Smooth muscle cell (in vitro differentiated cells): ENCODE measurements around the gene STX16. TPM values are rescaled to one million over a fixed set of nuclear protein-coding genes. Genes with fewer than 3 reads are reported as not detected.

ENCODE experiments used
- DNase-seq: peaks from one replicate; lab custom pipeline; 2025; ENCODE audit not compliant: unreplicated experiment; lab: John Stamatoyannopoulos, UW
- H2AFZ ChIP-seq: fragments of 200-600 bp; sonication (generic); 2 replicates; pipeline ENCODE4 v1.6.0; 2016; ENCODE audit warnings: antibody characterized with exemption, low read depth, mild to moderate bottlenecking
- H3F3A ChIP-seq: fragments of 200-600 bp; sonication (generic); 2 replicates; pipeline ENCODE4 v1.6.0; 2017; ENCODE audit warnings: antibody characterized with exemption, low read depth
- H3K27ac ChIP-seq: fragments of 200-600 bp; sonication (generic); 2 replicates; pipeline ENCODE4 v1.5.1; 2016; ENCODE audit warnings: low read depth, mild to moderate bottlenecking
- H3K27me3 ChIP-seq: fragments of 200-600 bp; sonication (generic); 2 replicates; pipeline ENCODE4 v1.6.1; 2016; ENCODE audit warnings: low read depth, mild to moderate bottlenecking
- H3K36me3 ChIP-seq: fragments of 200-600 bp; sonication (generic); 2 replicates; pipeline ENCODE4 v1.5.1; 2016; ENCODE audit warnings: low read depth
- H3K4me1 ChIP-seq: fragments of 200-600 bp; sonication (generic); 2 replicates; pipeline ENCODE4 v1.5.1; 2016; ENCODE audit warnings: low read depth
- H3K4me2 ChIP-seq: fragments of 200-600 bp; sonication (generic); 2 replicates; pipeline ENCODE4 v1.6.0; 2016; ENCODE audit warnings: mild to moderate bottlenecking
- H3K4me3 ChIP-seq: fragments of 200-600 bp; sonication (generic); 2 replicates; pipeline ENCODE4 v1.5.1; 2016; ENCODE audit warnings: mild to moderate bottlenecking
- H3K79me2 ChIP-seq: fragments of 200-600 bp; sonication (generic); 2 replicates; pipeline ENCODE4 v1.6.0; 2016; ENCODE audit warnings: low read depth, mild to moderate bottlenecking
- H3K9ac ChIP-seq: fragments of 200-600 bp; sonication (generic); 2 replicates; pipeline ENCODE4 v1.6.0; 2016; ENCODE audit warnings: low read depth
- H3K9me3 ChIP-seq: fragments of 200-600 bp; sonication (generic); replicated peaks from 2 replicates; pipeline ENCODE4 v1.5.1; 2016; ENCODE audit warnings: low read depth
- H4K20me1 ChIP-seq: fragments of 200-600 bp; sonication (generic); 2 replicates; pipeline ENCODE4 v1.6.0; 2016; ENCODE audit warnings: low read depth
- WGBS: methylation state at CpG from one replicate; pipeline ENCODE4 v1.1.7; 2016; ENCODE audit warnings: low lambda C conversion rate; 5-methylcytosine and 5-hydroxymethylcytosine counted together
- polyA plus RNA-seq: library from polyadenylated mRNA; unstranded; fragments of >200 nt; fragmentation: Nextera tagmentation; extraction: Ambion mirVana; gene quantifications from 2 replicates; pipeline ENCODE4 v1.2.1, GENCODE V29; 2016
- total RNA-seq: library from RNA; depleted of rRNA; stranded (reverse); fragments of >200 nt; gene quantifications from 2 replicates; pipeline ENCODE4 v1.2.3, GENCODE V29; 2014
- TF ChIP-seq, protein P1 (sequence below): fragments of 200-600 bp; sonication (generic); IDR thresholded peaks from 2 replicates; pipeline ENCODE4 v1.5.1; 2017; ENCODE audit warnings: borderline replicate concordance, mild to moderate bottlenecking, antibody characterized with exemption; ENCODE audit not compliant: insufficient read depth, poor library complexity, severe bottlenecking

Gene STX16
- total and polyA plus RNA-seq, 2 experiments from 2014 or later: 22.5 to 35.8 TPM

DNA sequence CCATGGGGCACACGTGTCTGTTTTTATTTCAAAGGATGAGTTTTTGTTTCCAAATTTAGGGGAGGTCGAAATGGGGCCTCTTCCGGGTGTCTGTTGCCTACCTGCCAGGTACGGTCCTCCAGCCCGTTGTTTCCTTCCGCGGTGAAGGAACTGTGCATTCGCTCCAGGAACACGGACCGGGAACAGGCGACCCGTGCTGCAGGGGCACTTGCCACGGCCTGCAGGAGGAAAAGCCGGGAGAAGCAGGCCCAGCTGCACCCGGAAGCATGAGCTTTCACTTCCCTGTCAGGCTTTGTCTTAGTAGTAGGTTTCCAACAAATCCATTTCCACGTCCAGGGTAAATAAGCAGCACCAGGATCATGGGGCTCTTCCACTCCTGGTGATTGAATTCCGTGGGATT is 24.6 kb downstream of the STX16 start:
- no peak overlapping the region for H3K4me2 ChIP-seq
- TF ChIP-seq, protein P1, sequence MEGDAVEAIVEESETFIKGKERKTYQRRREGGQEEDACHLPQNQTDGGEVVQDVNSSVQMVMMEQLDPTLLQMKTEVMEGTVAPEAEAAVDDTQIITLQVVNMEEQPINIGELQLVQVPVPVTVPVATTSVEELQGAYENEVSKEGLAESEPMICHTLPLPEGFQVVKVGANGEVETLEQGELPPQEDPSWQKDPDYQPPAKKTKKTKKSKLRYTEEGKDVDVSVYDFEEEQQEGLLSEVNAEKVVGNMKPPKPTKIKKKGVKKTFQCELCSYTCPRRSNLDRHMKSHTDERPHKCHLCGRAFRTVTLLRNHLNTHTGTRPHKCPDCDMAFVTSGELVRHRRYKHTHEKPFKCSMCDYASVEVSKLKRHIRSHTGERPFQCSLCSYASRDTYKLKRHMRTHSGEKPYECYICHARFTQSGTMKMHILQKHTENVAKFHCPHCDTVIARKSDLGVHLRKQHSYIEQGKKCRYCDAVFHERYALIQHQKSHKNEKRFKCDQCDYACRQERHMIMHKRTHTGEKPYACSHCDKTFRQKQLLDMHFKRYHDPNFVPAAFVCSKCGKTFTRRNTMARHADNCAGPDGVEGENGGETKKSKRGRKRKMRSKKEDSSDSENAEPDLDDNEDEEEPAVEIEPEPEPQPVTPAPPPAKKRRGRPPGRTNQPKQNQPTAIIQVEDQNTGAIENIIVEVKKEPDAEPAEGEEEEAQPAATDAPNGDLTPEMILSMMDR: no peak
- peaks cover 10% of the 10 kb centered on the region for H3K36me3 ChIP-seq
- H4K20me1 ChIP-seq: peaks cover 25% of the 10 kb centered on the region
- H3F3A ChIP-seq: no peaks in the 10 kb centered on the region
- H3K79me2 ChIP-seq: peaks cover under 1% of the 10 kb centered on the region
- no peaks in the 10 kb centered on the region for H3K9me3 ChIP-seq
- H3K9ac ChIP-seq: no peak overlapping the region
- no peaks in the 10 kb centered on the region for H3K4me1 ChIP-seq
- no peak for DNase-seq
- 94% methylated on average over 17 of the region's 17 CpGs for WGBS
- H2AFZ ChIP-seq: no peak overlapping the region
- H3K27me3 ChIP-seq: no peaks in the 10 kb centered on the region
- H3K4me3 ChIP-seq: no peak overlapping the region
- H3K27ac ChIP-seq: no peak overlapping the region

DNA sequence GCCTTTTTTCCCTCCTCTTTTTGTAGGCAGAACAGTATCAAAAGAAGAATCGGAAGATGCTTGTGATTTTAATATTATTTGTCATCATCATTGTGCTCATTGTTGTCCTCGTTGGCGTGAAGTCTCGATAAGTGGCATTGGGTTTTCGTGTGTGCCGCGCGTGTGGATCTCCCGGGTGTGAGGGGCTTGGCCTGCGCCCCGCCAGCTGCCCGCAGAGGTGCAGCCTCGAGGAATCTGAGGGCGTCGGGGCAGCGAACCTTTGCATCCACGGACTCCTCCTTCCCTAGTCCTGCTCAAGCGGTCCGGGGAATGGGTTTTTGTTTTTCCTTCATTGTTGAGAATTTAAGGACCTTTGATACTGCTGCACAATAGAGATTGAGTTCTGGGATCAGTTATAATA is 25.1 kb downstream of the STX16 start:
- 98% methylated on average over 19 of the region's 19 CpGs for WGBS
- peaks cover 8% of the 10 kb centered on the region for H3K36me3 ChIP-seq
- H2AFZ ChIP-seq: no peak overlapping the region
- no peak overlapping the region for H3K4me2 ChIP-seq
- H3K9ac ChIP-seq: no peak overlapping the region
- H3K27ac ChIP-seq: no peak overlapping the region
- no peaks in the 10 kb centered on the region for H3K79me2 ChIP-seq
- no peaks in the 10 kb centered on the region for H3F3A ChIP-seq
- TF ChIP-seq, protein P1: no peak
- H3K27me3 ChIP-seq: no peaks in the 10 kb centered on the region
- no peaks in the 10 kb centered on the region for H3K4me1 ChIP-seq
- no peak for DNase-seq
- no peak overlapping the region for H3K4me3 ChIP-seq
- H4K20me1 ChIP-seq: peaks cover 21% of the 10 kb centered on the region
- no peaks in the 10 kb centered on the region for H3K9me3 ChIP-seq

DNA sequence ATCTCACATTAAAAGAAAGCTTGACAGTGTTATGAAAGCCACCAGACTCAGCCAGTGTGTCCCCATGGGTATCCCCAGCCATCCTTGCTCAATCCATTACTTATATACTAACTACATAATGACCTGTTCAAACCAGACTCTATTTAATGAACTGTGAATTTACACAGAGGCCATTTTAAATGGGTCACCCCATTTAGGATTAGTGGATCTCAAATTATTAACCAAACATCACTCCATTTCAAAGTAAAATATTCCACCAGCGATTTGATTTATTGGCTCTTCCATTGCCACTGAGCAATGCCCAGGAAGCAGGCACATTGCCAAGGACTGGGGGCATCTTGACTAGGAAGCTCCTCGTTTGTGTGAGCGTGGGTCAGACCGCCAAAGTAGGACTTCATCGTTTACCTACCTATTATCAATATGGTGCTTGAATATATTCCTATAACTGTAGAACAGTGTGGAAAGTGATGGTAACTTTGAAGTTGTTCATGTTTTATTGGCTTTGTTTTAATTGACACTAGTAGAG is 26.1 kb downstream of the STX16 start:
- TF ChIP-seq, protein P1: no peak
- no peaks in the 10 kb centered on the region for H3F3A ChIP-seq
- H3K4me2 ChIP-seq: no peak overlapping the region
- DNase-seq: no peak
- H3K27ac ChIP-seq: no peak overlapping the region
- over 99% methylated on average over 5 of the region's 5 CpGs for WGBS
- H2AFZ ChIP-seq: no peak overlapping the region
- no peaks in the 10 kb centered on the region for H3K4me1 ChIP-seq
- no peaks in the 10 kb centered on the region for H3K79me2 ChIP-seq
- no peaks in the 10 kb centered on the region for H3K9me3 ChIP-seq
- H3K36me3 ChIP-seq: peaks cover 8% of the 10 kb centered on the region
- no peak overlapping the region for H3K4me3 ChIP-seq
- H4K20me1 ChIP-seq: peaks cover 21% of the 10 kb centered on the region
- H3K9ac ChIP-seq: no peak overlapping the region
- no peaks in the 10 kb centered on the region for H3K27me3 ChIP-seq

DNA sequence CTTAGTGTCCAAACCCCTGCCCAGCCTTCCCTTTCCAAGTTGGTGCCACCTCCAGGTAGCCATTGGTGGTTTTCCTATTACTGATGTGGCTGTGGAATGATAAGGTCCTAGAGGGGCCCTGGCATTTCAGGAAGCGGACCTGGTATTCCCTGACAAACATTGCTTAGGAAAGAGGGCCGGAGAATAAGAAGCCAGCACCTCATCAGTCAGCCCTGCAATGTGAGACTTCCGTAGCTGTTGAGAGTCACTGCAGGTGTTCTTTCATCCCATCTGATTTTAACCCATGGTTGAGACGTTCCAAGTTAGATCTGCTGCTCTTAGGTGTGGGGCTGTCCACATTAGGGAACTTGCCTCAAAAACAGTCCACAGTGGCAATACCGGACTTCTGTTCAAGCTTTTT is 26.7 kb downstream of the STX16 start:
- Histone ChIP-seq H2AFZ (no peak overlapping the region), H3K36me3 (peaks cover 8% of the 10 kb centered on the region), H4K20me1 (peaks cover 24% of the 10 kb centered on the region), H3K9me3 (no peaks in the 10 kb centered on the region), H3K4me3 (no peak overlapping the region), H3K9ac (no peak overlapping the region), H3K27ac (no peak overlapping the region), H3K4me2 (no peak overlapping the region), H3K79me2 (no peaks in the 10 kb centered on the region), H3K27me3 (no peaks in the 10 kb centered on the region), H3F3A (no peaks in the 10 kb centered on the region), H3K4me1 (no peaks in the 10 kb centered on the region)
- 96% methylated on average over 5 of the region's 5 CpGs for WGBS
- TF ChIP-seq, protein P1: no peak
- DNase-seq: no peak
